ENCODE data around the gene PDE4D. TPM values are rescaled to one million over a fixed set of nuclear protein-coding genes. Genes with fewer than 3 reads are reported as not detected.

Gene PDE4D
- total RNA-seq, 1 donor from 2014 or later = 81.0 TPM

- intact Hi-C loops (cut with micrococcal nuclease) = no loop called here
Measured at GRCh38 chr5:59102437-59102836, 791.1 kb downstream of the PDE4D start.

GRCh38 chr5:59100875-59101274, 792.7 kb downstream of the PDE4D start:
- intact Hi-C loops (cut with micrococcal nuclease) = no loop called here

DNA sequence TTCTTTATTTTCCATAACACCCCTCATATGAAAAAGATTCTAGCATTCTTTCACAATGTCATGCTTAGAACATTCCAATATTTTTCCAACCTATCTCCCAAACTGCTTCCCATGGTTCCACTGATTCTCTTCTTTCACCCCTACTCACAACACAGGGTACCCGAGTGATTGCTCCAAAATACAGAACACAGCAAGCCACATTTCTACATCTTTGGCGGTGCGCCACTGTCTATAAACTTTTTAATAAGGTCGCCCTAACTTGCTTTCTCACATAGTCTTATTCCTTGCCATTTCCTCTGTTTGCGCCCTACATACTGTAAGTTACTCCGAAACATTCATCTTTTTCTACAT, 793.6 kb downstream of the PDE4D start:
- intact Hi-C loops (cut with micrococcal nuclease) = loop anchor here (1.0 to 2.0 kb wide), 9 partner anchors 8 to 1926 kb away; partner anchors contain the start of gene GPBP1

- intact Hi-C loops (cut with micrococcal nuclease) = loop anchor here (1.0 to 2.0 kb wide), 9 partner anchors 9 to 1925 kb away; partner anchors contain the start of gene GPBP1
Measured at GRCh38 chr5:59099270-59099994, 794.1 kb downstream of the PDE4D start.

- intact Hi-C loops (cut with micrococcal nuclease) = loop anchor here (1.0 to 2.0 kb wide), 9 partner anchors 10 to 1924 kb away; partner anchors contain the start of gene GPBP1
Measured at GRCh38 chr5:59098743-59099142, 794.8 kb downstream of the PDE4D start.

GRCh38 chr5:59097712-59098111, 795.8 kb downstream of the PDE4D start:
- intact Hi-C loops (cut with micrococcal nuclease) = loop anchor here (2.0 kb wide), 1 partner anchor 211 kb away; no protein-coding TSS in a partner anchor

GRCh38 chr5:59097116-59097515, 796.4 kb downstream of the PDE4D start:
- intact Hi-C loops (cut with micrococcal nuclease) = no loop called here

DNA sequence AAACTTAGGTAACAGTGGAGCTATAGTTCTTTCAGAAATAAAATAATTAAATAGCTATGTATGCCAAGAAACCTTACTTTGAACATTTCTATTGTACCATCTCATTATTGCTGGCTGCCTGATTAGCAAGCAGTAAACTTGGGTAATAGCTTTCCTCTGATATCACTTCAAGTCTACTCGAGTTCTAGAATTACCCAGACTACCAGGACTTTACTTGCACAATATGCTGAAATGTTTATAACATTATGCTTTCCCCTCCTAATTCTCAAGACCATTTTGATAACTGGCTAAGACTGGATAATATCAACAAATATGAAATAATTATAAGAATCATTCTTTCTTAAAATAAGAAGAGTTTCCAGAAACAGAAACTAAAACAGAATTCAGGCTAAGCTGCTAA, 798.0 kb downstream of the PDE4D start:
- intact Hi-C loops (cut with micrococcal nuclease) = no loop called here

GRCh38 chr5:59094864-59095263, 798.7 kb downstream of the PDE4D start:
- intact Hi-C loops (cut with micrococcal nuclease) = no loop called here

GRCh38 chr5:59093329-59093728, 800.2 kb downstream of the PDE4D start:
- intact Hi-C loops (cut with micrococcal nuclease) = loop anchor here (1.0 kb wide), 1 partner anchor 8 kb away; no protein-coding TSS in a partner anchor

GRCh38 chr5:59092758-59093157, 800.8 kb downstream of the PDE4D start:
- intact Hi-C loops (cut with micrococcal nuclease) = loop anchor here (1.0 kb wide), 1 partner anchor 7 kb away; no protein-coding TSS in a partner anchor

GRCh38 chr5:59091965-59092364, 801.6 kb downstream of the PDE4D start:
- intact Hi-C loops (cut with micrococcal nuclease) = no loop called here

GRCh38 chr5:59090323-59090722, 803.2 kb downstream of the PDE4D start:
- intact Hi-C loops (cut with micrococcal nuclease) = no loop called here

DNA sequence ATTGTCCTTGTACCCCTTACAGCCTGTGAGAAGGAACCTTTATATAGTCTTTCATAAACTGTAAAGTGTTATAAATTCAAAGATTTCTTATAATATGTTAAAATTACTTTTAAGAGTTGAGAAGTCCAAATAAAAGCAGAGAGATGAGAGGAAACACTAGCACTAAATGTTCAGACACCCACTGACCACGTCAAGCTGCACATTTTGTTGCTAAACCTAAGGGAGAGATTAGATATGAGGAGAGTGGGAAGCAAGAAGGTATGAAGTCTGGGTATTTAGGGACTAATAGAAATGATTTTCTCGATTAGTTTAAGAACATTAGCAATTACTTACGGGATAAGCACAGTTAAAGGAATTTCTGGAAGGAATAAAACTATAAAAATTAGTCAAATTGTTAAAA, 803.8 kb downstream of the PDE4D start:
- intact Hi-C loops (cut with micrococcal nuclease) = no loop called here

DNA sequence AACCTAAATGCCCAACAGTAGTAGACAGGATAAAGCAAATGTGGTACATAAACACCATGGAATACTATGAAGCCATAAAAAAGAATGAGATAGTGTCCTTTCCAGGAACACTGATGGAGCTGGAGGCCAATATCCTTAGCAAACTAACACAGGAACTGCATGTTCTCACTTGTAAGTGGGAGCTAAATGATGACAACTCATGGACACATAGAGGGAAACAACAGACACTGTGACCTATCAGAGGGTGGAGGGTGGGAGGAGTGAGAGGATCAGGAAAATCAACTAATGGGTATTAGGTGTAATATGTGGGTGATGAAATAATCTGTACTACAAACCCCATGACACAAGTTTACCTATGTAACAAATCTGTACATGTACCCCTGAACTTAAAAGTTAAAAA, 805.0 kb downstream of the PDE4D start:
- intact Hi-C loops (cut with micrococcal nuclease) = no loop called here

DNA sequence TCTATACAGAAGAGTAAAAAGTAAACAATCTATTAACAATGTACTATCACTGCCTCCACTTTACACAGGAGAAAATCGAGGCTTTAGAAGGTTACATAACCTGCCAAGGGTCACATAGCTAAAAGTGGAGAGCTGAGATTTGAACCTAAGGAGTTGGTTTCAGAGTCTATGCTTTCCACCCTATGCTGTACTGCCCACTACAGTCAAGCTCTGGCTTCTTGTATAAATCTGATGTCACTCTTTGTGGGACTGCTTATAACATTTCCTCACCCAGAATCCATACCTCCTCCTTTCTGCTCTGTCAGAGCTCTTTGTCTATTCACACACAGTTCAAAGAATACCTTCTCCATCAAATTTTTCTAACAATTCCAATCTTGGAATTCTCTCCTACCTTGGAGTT, 807.5 kb downstream of the PDE4D start:
- intact Hi-C loops (cut with micrococcal nuclease) = no loop called here

DNA sequence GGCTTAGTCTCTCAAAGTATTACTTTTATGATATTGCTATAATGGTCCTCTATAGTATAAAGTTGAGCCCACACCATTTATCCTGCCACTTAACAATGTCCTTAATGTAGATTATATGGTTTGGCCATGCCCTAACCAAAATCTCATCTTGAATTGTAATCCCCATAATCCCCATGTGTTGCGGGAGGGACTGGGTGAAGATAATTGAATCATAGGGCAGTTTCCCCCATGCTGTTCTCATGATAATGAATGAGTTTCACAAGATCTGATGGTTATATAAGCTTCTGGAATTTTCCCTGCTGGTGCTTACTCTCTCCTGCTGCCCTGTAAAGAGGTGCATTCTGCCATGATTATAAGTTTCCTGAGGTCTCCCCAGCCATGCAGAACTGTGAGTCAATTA, 811.8 kb downstream of the PDE4D start:
- intact Hi-C loops (cut with micrococcal nuclease) = no loop called here

DNA sequence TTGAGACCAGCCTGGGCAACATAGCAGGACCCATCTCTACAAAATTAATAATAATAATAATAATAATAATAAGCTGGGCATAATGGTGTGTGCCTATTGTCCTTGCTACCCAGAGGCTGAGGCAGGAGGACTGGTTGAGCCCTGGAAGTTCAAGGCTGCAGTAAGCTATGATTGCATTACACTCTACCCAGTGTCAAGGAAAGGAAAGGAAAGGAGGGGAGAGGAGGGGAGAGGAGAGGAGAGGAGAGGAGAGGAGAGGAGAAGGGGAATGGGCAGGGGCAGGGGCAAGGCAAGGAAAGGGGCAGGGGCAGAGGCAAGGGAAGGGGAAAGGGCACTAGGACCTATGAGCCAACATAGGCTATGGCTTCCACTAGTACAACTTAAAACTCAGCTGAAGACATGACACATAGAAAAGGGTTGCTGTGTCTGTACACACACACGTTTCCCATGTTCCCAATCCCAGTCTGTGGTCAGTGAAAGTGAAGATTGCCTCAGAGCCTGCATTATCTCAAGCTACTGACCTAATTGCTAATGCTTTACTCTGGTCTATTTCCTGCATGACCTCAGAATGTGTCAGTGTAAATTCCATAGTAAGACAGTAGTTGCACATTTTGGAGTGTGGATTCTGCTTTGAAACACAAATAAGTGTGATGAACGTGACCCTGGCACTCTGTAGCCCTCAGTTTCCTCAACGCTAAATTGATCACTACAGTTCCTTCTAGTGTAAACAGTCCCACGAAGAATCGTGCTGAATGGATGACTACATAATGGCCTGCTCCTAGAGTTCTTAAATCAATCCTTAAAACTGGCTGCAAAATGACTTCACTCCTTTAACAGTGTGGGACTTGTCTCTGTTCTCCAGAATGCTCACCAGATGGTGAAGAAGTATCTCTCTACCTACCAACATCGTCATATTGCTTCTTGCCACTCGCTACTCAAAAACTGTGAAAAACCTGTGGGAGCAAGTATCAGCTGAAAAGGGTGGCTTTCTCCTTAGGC, 813.6 kb downstream of the PDE4D start:
- intact Hi-C loops (cut with micrococcal nuclease) = no loop called here

GRCh38 chr5:59071755-59072549, 821.6 kb downstream of the PDE4D start:
- intact Hi-C loops (cut with micrococcal nuclease) = no loop called here

DNA sequence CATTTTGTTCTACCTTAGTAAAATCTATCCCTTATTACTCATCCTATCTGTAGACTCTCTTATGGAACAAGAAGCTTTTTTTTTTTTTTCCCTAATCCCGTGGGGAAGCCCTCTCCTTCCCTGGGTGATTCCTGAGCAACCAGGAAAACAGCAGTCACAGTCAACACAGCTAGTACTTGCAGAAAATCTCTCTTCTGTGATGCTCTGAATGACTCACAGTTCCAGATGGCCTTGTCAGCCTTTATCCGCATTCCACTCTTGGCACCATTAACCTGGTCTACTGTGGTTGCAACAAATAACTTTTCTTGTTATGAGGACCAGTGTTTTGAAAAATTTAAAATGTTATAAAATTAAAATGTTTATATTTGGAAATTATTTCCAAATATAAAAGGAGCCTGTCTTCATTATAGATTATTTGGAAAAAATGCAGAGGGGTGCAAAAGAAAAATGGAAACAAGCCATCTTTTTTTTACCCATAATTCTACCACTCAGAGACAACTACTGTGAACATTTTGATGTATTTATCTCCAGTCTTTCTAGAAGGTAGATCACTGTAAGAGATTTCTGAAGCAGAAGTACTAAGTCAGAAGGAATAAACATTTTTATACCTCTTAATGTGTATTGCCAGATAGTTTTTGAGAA, 824.0 kb downstream of the PDE4D start:
- intact Hi-C loops (cut with micrococcal nuclease) = no loop called here
